Dermis microvascular lymphatic vessel endothelial cell (primary cell): ENCODE results near the gene ZP2. TPM values are rescaled to one million over a fixed set of nuclear protein-coding genes. Genes with fewer than 3 reads are reported as not detected.
"Not testable (repeated sequence)": the region's sequence is repeated elsewhere in the genome, so short reads cannot be mapped to it uniquely, and the experiment has no call there.

Experiments used
- DNase-seq, 2 donors: peaks; one replicate each; pipeline versions ENCODE4 v3.0.0 to v3.0.0-alpha.2; 2010; ENCODE audit warnings: low read depth in 2 of 2
- total RNA-seq: library from RNA; depleted of rRNA; stranded (reverse); fragments of >200 nt; gene quantifications from 2 replicates; pipeline ENCODE4 v1.2.1, GENCODE V29; 2014

ZP2 gene
- total RNA-seq, 1 donor from 2014 or later: not detected

GRCh38 chr16:21217121-21217520 lies 5.7 kb upstream of the ZP2 start:
- no peak for DNase-seq

GRCh38 chr16:21214086-21214485 lies 2.7 kb upstream of the ZP2 start:
- DNase-seq: no peak

GRCh38 chr16:21208446-21209230 lies 2.7 kb downstream of the ZP2 start:
- DNase-seq: no peak

- DNase-seq: no peak
Observed at GRCh38 chr16:21206550-21206949, 4.8 kb downstream of the ZP2 start.

- no peak for DNase-seq
Observed at GRCh38 chr16:21205303-21205702, 6.1 kb downstream of the ZP2 start.

- DNase-seq: no peak
Observed at GRCh38 chr16:21203155-21203797, 8.1 kb downstream of the ZP2 start.

- no peak for DNase-seq
Observed at GRCh38 chr16:21199607-21200218, 11.7 kb downstream of the ZP2 start.

GRCh38 chr16:21197621-21198020 lies 13.8 kb downstream of the ZP2 start:
- DNase-seq: no peak

- DNase-seq: no peak
Observed at GRCh38 chr16:21197112-21197511, 14.3 kb downstream of the ZP2 start.

GRCh38 chr16:21195330-21195729 lies 16.0 kb downstream of the ZP2 start:
- DNase-seq: not testable (repeated sequence)

- DNase-seq: no peak
Observed at GRCh38 chr16:21194771-21195301, 16.5 kb downstream of the ZP2 start.

GRCh38 chr16:21192991-21193390 lies 18.4 kb downstream of the ZP2 start:
- DNase-seq: no peak

- no peak for DNase-seq
Observed at GRCh38 chr16:21190599-21190998, 20.8 kb downstream of the ZP2 start.

- DNase-seq: no peak
Observed at GRCh38 chr16:21190013-21190412, 21.4 kb downstream of the ZP2 start.

GRCh38 chr16:21189311-21189710 lies 22.1 kb downstream of the ZP2 start:
- no peak for DNase-seq

GRCh38 chr16:21186326-21186691 lies 25.1 kb downstream of the ZP2 start:
- DNase-seq: peak in 1 of 2 donors; percentile 5

- no peak for DNase-seq
Observed at GRCh38 chr16:21185659-21186325, 25.6 kb downstream of the ZP2 start.

GRCh38 chr16:21184834-21185233 lies 26.5 kb downstream of the ZP2 start:
- DNase-seq: peak in 1 of 2 donors; percentile 25

- DNase-seq: no peak
Observed at GRCh38 chr16:21183995-21184394, 27.4 kb downstream of the ZP2 start.

- DNase-seq: no peak
Observed at GRCh38 chr16:21179983-21180365, 31.4 kb downstream of the ZP2 start.

- no peak for DNase-seq
Observed at GRCh38 chr16:21179126-21179982, 32.0 kb downstream of the ZP2 start.
